K562 treated with DMSO at 1 percent for 4 hours (cell line): ENCODE data around the gene MAGEA6. TPM values are rescaled to one million over a fixed set of nuclear protein-coding genes. Genes with fewer than 3 reads are reported as not detected.

Experiments used
- total RNA-seq: library from RNA; unstranded; fragments of 300-600 nt; gene quantifications from 2 replicates; pipeline ENCODE4 v1.2.3, GENCODE V29; 2022; ENCODE audit not compliant: insufficient read depth

Gene MAGEA6
- 94.0 and 97.7 TPM in 2 replicates for total RNA-seq

GRCh38 chrX:152769549-152770289, at the start of gene MAGEA6:
MAGEA6 (minus strand) TSS chrX:152769689; CDS start chrX:152767650, 2,039 bp downstream.

GRCh38 chrX:152758918-152759317, 10.6 kb downstream of the MAGEA6 start, which contains the start of gene CSAG3:
CSAG3 (plus strand) TSS chrX:152759218.

GRCh38 chrX:152753686-152754650, 15.5 kb downstream of the MAGEA6 start, which contains the start of gene MAGEA2:
MAGEA2 (minus strand) TSS chrX:152753842; CDS start chrX:152751363, 2,479 bp downstream.

GRCh38 chrX:152733261-152733975, 36.1 kb downstream of the MAGEA6 start, which contains the start of the genes CSAG1 and MAGEA12:
CSAG1 (minus strand) TSS chrX:152733721; CDS start chrX:152732460, 1,261 bp downstream.
MAGEA12 (plus strand) TSS chrX:152733757; CDS start chrX:152736162, 2,405 bp downstream.

Other genes with a start within 250 kb of the MAGEA6 start
- gene GABRQ, start 131.8 kb downstream of the MAGEA6 start, total RNA-seq = 1.3 and 1.4 TPM in 2 replicates
- gene MAGEA3, start 70.9 kb downstream of the MAGEA6 start, total RNA-seq = 146 and 153 TPM in 2 replicates
- gene CSAG2, start 60.4 kb downstream of the MAGEA6 start, total RNA-seq = not detected in 2 replicates
- 31.4 and 81.6 TPM in 2 replicates for gene MAGEA2B, start 55.1 kb downstream of the MAGEA6 start, total RNA-seq
- 103 and 144 TPM in 2 replicates for gene CSAG1, start 36.0 kb downstream of the MAGEA6 start, total RNA-seq
- gene MAGEA12, start 35.9 kb downstream of the MAGEA6 start, total RNA-seq = 62.3 and 69.8 TPM in 2 replicates
- 10.7 and 27.8 TPM in 2 replicates for gene MAGEA2, start 15.8 kb downstream of the MAGEA6 start, total RNA-seq
- 14.3 and 27.1 TPM in 2 replicates for gene CSAG3, start 10.5 kb downstream of the MAGEA6 start, total RNA-seq
- gene CETN2, start 61.1 kb upstream of the MAGEA6 start, total RNA-seq = 10.0 and 11.9 TPM in 2 replicates
- gene NSDHL, start 61.4 kb upstream of the MAGEA6 start, total RNA-seq = 28.8 and 31.0 TPM in 2 replicates
- not detected in 2 replicates for gene ZNF185, start 128.4 kb upstream of the MAGEA6 start, total RNA-seq
- gene PNMA5, start 224.4 kb upstream of the MAGEA6 start, total RNA-seq = 0.24 and 0.51 TPM in 2 replicates